K562 treated with DMSO at 1 percent for 4 hours (cell line): Measurements from ENCODE around the gene MRPL42. TPM values are rescaled to one million over a fixed set of nuclear protein-coding genes. Genes with fewer than 3 reads are reported as not detected.

Experiments used
- total RNA-seq: library from RNA; unstranded; fragments of 300-600 nt; gene quantifications from 2 replicates; pipeline ENCODE4 v1.2.3, GENCODE V29; 2022; ENCODE audit not compliant: insufficient read depth

Gene MRPL42
- total RNA-seq, result 76.3 and 84.1 TPM in 2 replicates

GRCh38 chr12:93467351-93468007 is at the start of gene MRPL42:
TSS of gene MRPL42 (plus strand) at chr12:93467514. CDS start at chr12:93469286, 1,772 bp downstream.

GRCh38 chr12:93441617-93442410 is 25.5 kb upstream of the MRPL42 start, which contains the start of gene UBE2N:
TSS of gene UBE2N (minus strand) at chr12:93441947. CDS start at chr12:93441884, 63 bp downstream.

Other genes starting within 250 kb of the MRPL42 start
- gene NUDT4, start 89.6 kb upstream of the MRPL42 start, total RNA-seq, result 30.4 and 31.7 TPM in 2 replicates
- gene UBE2N, start 25.6 kb upstream of the MRPL42 start, total RNA-seq, result 46.6 and 52.4 TPM in 2 replicates
- gene SOCS2, start 105.2 kb downstream of the MRPL42 start, total RNA-seq, result 115 and 146 TPM in 2 replicates
- 50.9 and 58.6 TPM in 2 replicates for gene CRADD, start 209.9 kb downstream of the MRPL42 start, total RNA-seq